SK-N-SH (cell line): ENCODE measurements around the gene PARD3B. TPM values are rescaled to one million over a fixed set of nuclear protein-coding genes. Genes with fewer than 3 reads are reported as not detected.

Experiments
- CTCF ChIA-PET: fragments of 300-600, 350-600 bp; formaldehyde crosslinking; extraction: SDS; loops from one replicate; lab custom pipeline; 2021; lab: Yijun Ruan, JAX
- POLR2A ChIA-PET: fragments of 350-600 bp; sonication (Branson Sonifier 250); formaldehyde crosslinking; extraction: SDS; loops from one replicate; lab custom pipeline; 2020; ENCODE audit warnings: antibody characterized with exemption, inconsistent platforms; lab: Yijun Ruan, JAX
- DNase-seq: peaks from one replicate; pipeline ENCODE4 v3.0.0; 2012
- H2AFZ ChIP-seq: fragments of 200-600 bp; sonication (generic); 2 replicates; pipeline ENCODE4 v1.8.1; 2016; ENCODE audit warnings: antibody characterized with exemption, mild to moderate bottlenecking, low read depth
- H3F3A ChIP-seq: fragments of 200-600 bp; sonication (generic); replicated peaks from 2 replicates; pipeline ENCODE3; 2016; ENCODE audit warnings: antibody characterized with exemption, mild to moderate bottlenecking; ENCODE audit not compliant: insufficient read depth
- H3K27ac ChIP-seq, 2 experiments: fragments of 200-500 bp in 1 of 2; fragments of 200-600 bp in 1 of 2; sonication (Bioruptor generic) in 1 of 2; sonication (generic), shearing (Covaris generic) in 1 of 2; 2 replicates each; pipeline versions ENCODE4 v1.5.1 to v1.6.1; 2014 to 2016; ENCODE audit warnings: low read depth in 2 of 2, inconsistent platforms in 1 of 2, low read length in 1 of 2, mild to moderate bottlenecking in 1 of 2, mixed read lengths in 1 of 2
- H3K27me3 ChIP-seq: fragments of 200-600 bp; sonication (generic), shearing (Covaris generic); 2 replicates; pipeline ENCODE4 v1.6.1; 2016; ENCODE audit warnings: mixed run types; ENCODE audit not compliant: insufficient read depth
- H3K36me3 ChIP-seq, 2 experiments: fragments of 200-500 bp in 1 of 2; fragments of 200-600 bp in 1 of 2; sonication (Bioruptor generic) in 1 of 2; sonication (generic) in 1 of 2; replicated peaks in 1 of 2; 2 replicates each; pipeline versions ENCODE3 to v1.5.1; 2014 to 2016; ENCODE audit warnings: low read length in 1 of 2, mild to moderate bottlenecking in 1 of 2; ENCODE audit not compliant: insufficient read depth in 2 of 2, control insufficient read depth in 1 of 2
- H3K4me1 ChIP-seq, 2 experiments: fragments of 200-500 bp in 1 of 2; fragments of 200-600 bp in 1 of 2; sonication (Bioruptor generic) in 1 of 2; sonication (generic), shearing (Covaris generic) in 1 of 2; 2 replicates each; pipeline versions ENCODE4 v1.5.1 to v1.6.1; 2014 to 2016; ENCODE audit warnings: low read depth in 1 of 2, low read length in 1 of 2, mixed run types in 1 of 2; ENCODE audit not compliant: insufficient read depth in 2 of 2, control insufficient read depth in 1 of 2
- H3K4me2 ChIP-seq: fragments of 200-600 bp; sonication (generic), shearing (Covaris generic); 2 replicates; pipeline ENCODE4 v1.6.1; 2017; ENCODE audit warnings: mixed run types
- H3K4me3 ChIP-seq, 2 experiments: fragments of 200-500 bp in 1 of 2; fragments of 200-600 bp in 1 of 2; sonication (Bioruptor generic) in 1 of 2; sonication (generic), shearing (Covaris generic) in 1 of 2; 2 replicates each; pipeline versions ENCODE4 v1.5.1 to v1.8.1; 2014 to 2016; ENCODE audit warnings: low read depth in 2 of 2, inconsistent platforms in 1 of 2, low read length in 1 of 2, mild to moderate bottlenecking in 1 of 2, mixed read lengths in 1 of 2, moderate library complexity in 1 of 2
- H3K79me2 ChIP-seq: fragments of 200-600 bp; sonication (generic); 2 replicates; pipeline ENCODE4 v1.8.1; 2017; ENCODE audit warnings: mild to moderate bottlenecking; ENCODE audit not compliant: insufficient read depth
- H3K9ac ChIP-seq: fragments of 200-600 bp; sonication (generic); 2 replicates; pipeline ENCODE4 v1.6.1; 2017; ENCODE audit warnings: mixed run types
- H3K9me2 ChIP-seq: fragments of 200-600 bp; sonication (generic); 2 replicates; pipeline ENCODE4 v1.6.1; 2017; ENCODE audit warnings: mixed run types
- H3K9me3 ChIP-seq: fragments of 200-600 bp; sonication (generic); 2 replicates; pipeline ENCODE4 v1.6.1; 2017; ENCODE audit warnings: mixed run types, mild to moderate bottlenecking, moderate library complexity
- H4K20me1 ChIP-seq: fragments of 200-600 bp; sonication (generic); 2 replicates; pipeline ENCODE4 v1.6.1; 2017; ENCODE audit warnings: mild to moderate bottlenecking, mixed run types; ENCODE audit not compliant: insufficient read depth
- FOSL2 ChIP-seq: IDR thresholded peaks from 2 replicates; pipeline ENCODE4 v1.4.0; 2012; ENCODE audit warnings: low read depth, mild to moderate bottlenecking, moderate library complexity, borderline replicate concordance
- NRF1 ChIP-seq: IDR thresholded peaks from 2 replicates; pipeline ENCODE4 v1.6.1; 2012; ENCODE audit warnings: low read depth, mild to moderate bottlenecking, low read length
- PBX3 ChIP-seq: IDR thresholded peaks from 2 replicates; pipeline ENCODE4; 2012
- REST ChIP-seq: IDR thresholded peaks from 2 replicates; pipeline ENCODE4 v1.6.1; 2012; ENCODE audit warnings: mild to moderate bottlenecking, low read depth, low read length, moderate library complexity
- RXRA ChIP-seq: IDR thresholded peaks from 2 replicates; pipeline ENCODE4 v1.4.0; 2012; ENCODE audit warnings: low read depth, mild to moderate bottlenecking, borderline replicate concordance
- TAF1 ChIP-seq: IDR thresholded peaks from 2 replicates; pipeline ENCODE4 v1.6.1; 2012; ENCODE audit warnings: low read depth, mild to moderate bottlenecking, low read length, moderate library complexity, borderline replicate concordance
- YY1 ChIP-seq: IDR thresholded peaks from 2 replicates; pipeline ENCODE4 v1.4.0; 2012; ENCODE audit warnings: low read depth, mild to moderate bottlenecking
- ZBTB33 ChIP-seq: IDR thresholded peaks from 2 replicates; pipeline ENCODE4 v1.4.0; 2012; ENCODE audit warnings: low read depth, borderline replicate concordance
- WGBS: methylation state at CpG from one replicate; pipeline ENCODE4 v1.1.6; 2017; ENCODE audit warnings: low lambda C conversion rate; 5-methylcytosine and 5-hydroxymethylcytosine counted together
- polyA plus RNA-seq, 3 experiments: library from polyadenylated mRNA; depleted of rRNA; stranded (reverse); fragments of >200 nt; gene quantifications; 2 replicates each; pipeline ENCODE4 v1.2.3, GENCODE V29; 2012

The PARD3B gene
- polyA plus RNA-seq, 1 of the 3 experiments (the other 2 are of a cell fraction), result 0.87 TPM

GRCh38 chr2:205283736-205284270, 738.5 kb downstream of the PARD3B start (continued):
- TF ChIP-seq REST, result no peak

GRCh38 chr2:205284334-205284733, 739.1 kb downstream of the PARD3B start:
- Histone ChIP-seq H2AFZ (no peak overlapping the region), H3K9me2 (no peaks in the 10 kb centered on the region), H3K36me3 (no peaks in the 10 kb centered on the region), H3K4me1 (peaks cover 0 to 2% of the 10 kb centered on the region in 2 experiments; a peak in 1 of 4 replicates), H3K27ac (no peak overlapping the region), H4K20me1 (no peaks in the 10 kb centered on the region), H3K4me2 (no peak overlapping the region), H3K9ac (no peak overlapping the region)
- ChIA-PET POLR2A (no interaction called here), CTCF (interaction anchor here (1.5 to 1.7 kb wide), 2 partner anchors 11 to 391 kb away, joined by 3 to 4 read pairs; no protein-coding TSS in a partner anchor)
- 91% methylated on average over 1 of the region's 1 CpG for WGBS
- no peak for DNase-seq
- TF ChIP-seq ZBTB33 (no peak), TAF1 (no peak), FOSL2 (no peak), YY1 (no peak), RXRA (no peak), NRF1 (no peak), PBX3 (no peak)
- TF ChIP-seq, all 33 proteins: peak for 0
- H3K4me3 ChIP-seq, result no peak overlapping the region
- H3F3A ChIP-seq, result no peaks in the 10 kb centered on the region
- no peaks in the 10 kb centered on the region for H3K79me2 ChIP-seq
- H3K27me3 ChIP-seq, result no peaks in the 10 kb centered on the region
- H3K9me3 ChIP-seq, result no peaks in the 10 kb centered on the region
